ENCODE data around the gene TUT1. TPM values are rescaled to one million over a fixed set of nuclear protein-coding genes. Genes with fewer than 3 reads are reported as not detected.

TUT1 gene
- polyA plus RNA-seq, 1 experiment, result 9.9 TPM

DNA sequence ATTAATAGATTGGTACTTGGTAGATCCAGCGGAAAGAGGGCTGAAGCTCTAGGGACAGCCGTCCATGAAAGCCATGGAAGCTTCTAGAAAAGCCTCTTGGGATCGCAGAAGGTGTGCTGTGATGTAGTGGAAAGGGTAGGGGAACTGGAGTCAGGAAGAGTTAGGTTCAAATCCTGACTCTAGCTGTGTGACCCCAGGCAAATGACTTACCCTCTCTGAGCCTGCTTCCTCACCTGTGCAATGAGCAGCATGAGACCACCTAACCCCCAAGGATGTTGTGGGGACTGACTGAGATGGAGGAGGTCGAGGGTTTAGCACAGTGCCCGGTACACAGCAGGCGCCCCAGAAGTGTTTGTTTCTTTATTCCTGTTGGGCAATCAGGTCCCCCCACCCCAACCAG lies 19.1 kb upstream of the TUT1 start:
- H3K27me3 ChIP-seq (ENCODE audit: control insufficient read depth, insufficient read depth, low read length), result no peaks in the 10 kb centered on the region
- CTCF ChIA-PET, result interaction anchor here (1.8 to 3.4 kb wide), 3 partner anchors 11 to 16 kb away, joined by 8 to 26 read pairs (median 14); partner anchors contain the start of gene B3GAT3
- H3K4me3 ChIP-seq (ENCODE audit: low read depth, low read length), result no peak overlapping the region
- TF ChIP-seq, protein P1, sequence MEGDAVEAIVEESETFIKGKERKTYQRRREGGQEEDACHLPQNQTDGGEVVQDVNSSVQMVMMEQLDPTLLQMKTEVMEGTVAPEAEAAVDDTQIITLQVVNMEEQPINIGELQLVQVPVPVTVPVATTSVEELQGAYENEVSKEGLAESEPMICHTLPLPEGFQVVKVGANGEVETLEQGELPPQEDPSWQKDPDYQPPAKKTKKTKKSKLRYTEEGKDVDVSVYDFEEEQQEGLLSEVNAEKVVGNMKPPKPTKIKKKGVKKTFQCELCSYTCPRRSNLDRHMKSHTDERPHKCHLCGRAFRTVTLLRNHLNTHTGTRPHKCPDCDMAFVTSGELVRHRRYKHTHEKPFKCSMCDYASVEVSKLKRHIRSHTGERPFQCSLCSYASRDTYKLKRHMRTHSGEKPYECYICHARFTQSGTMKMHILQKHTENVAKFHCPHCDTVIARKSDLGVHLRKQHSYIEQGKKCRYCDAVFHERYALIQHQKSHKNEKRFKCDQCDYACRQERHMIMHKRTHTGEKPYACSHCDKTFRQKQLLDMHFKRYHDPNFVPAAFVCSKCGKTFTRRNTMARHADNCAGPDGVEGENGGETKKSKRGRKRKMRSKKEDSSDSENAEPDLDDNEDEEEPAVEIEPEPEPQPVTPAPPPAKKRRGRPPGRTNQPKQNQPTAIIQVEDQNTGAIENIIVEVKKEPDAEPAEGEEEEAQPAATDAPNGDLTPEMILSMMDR (IDR thresholded peaks at IDR 0.05; ENCODE audit: insufficient read depth, low read depth, low read length), result no peak
- POLR2A ChIA-PET, result no interaction called here
- peaks cover 17% of the 10 kb centered on the region for H3K36me3 ChIP-seq (ENCODE audit: control insufficient read depth, insufficient read depth, low read length)
- DNase-seq (ENCODE audit: low read depth), result no peak

DNA sequence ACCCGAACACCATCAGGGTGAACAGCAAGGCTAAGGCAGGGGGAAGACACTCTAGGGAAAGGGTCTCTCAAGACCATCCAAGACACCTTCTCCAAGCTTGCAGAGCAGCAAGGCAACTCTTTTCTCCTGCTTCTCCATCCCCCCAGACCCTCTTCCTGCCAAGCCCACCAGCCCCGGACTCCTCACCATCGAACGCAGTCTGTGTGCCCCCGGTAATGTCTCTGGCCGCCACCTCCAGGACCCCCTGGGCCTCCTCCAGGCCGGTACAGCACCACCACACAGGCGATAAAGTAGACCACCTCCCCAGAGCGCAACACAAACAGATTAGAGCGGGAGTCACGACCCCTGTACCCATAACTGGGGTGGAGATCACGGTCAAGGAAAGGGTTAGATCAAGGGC lies 17.5 kb upstream of the TUT1 start:
- peaks cover 17% of the 10 kb centered on the region for H3K36me3 ChIP-seq (ENCODE audit: control insufficient read depth, insufficient read depth, low read length)
- DNase-seq (ENCODE audit: low read depth), result no peak
- TF ChIP-seq, protein P1 (IDR thresholded peaks at IDR 0.05; ENCODE audit: insufficient read depth, low read depth, low read length), result no peak
- no peak overlapping the region for H3K4me3 ChIP-seq (ENCODE audit: low read depth, low read length)
- CTCF ChIA-PET, result interaction anchor here (1.1 to 1.5 kb wide), 3 partner anchors 12 to 229 kb away, joined by 3 read pairs; no protein-coding TSS in a partner anchor
- no peaks in the 10 kb centered on the region for H3K27me3 ChIP-seq (ENCODE audit: control insufficient read depth, insufficient read depth, low read length)
- POLR2A ChIA-PET, result no interaction called here

DNA sequence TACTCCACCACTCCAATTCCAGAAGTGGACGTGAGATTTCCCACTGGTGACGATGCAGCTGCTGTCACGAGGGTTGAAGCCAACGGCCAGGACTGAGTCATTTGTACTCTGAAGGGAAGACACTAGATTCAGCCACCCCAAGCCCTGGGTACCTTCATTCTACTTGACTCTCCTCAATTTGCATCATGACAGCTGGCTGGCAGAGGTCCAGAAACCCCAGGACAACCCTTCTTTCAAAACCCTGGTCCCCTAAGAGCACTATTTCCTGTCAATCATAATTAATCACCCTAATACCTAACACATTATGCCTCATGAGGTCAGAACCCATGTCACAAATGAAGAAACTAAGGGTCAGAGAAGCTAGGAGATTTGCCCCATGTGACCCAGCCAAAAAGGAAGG lies 16.4 kb upstream of the TUT1 start:
- Histone ChIP-seq H3K27me3 (ENCODE audit: control insufficient read depth, insufficient read depth, low read length) (no peaks in the 10 kb centered on the region), H3K36me3 (ENCODE audit: control insufficient read depth, insufficient read depth, low read length) (peaks cover 17% of the 10 kb centered on the region), H3K4me3 (ENCODE audit: low read depth, low read length) (no peak overlapping the region)
- TF ChIP-seq, protein P1 (IDR thresholded peaks at IDR 0.05; ENCODE audit: insufficient read depth, low read depth, low read length), result no peak
- ChIA-PET POLR2A (no interaction called here), CTCF (interaction anchor here (1.2 to 1.5 kb wide), 2 partner anchors 11 to 13 kb away, joined by 3 read pairs; no protein-coding TSS in a partner anchor)
- DNase-seq (ENCODE audit: low read depth), result no peak

DNA sequence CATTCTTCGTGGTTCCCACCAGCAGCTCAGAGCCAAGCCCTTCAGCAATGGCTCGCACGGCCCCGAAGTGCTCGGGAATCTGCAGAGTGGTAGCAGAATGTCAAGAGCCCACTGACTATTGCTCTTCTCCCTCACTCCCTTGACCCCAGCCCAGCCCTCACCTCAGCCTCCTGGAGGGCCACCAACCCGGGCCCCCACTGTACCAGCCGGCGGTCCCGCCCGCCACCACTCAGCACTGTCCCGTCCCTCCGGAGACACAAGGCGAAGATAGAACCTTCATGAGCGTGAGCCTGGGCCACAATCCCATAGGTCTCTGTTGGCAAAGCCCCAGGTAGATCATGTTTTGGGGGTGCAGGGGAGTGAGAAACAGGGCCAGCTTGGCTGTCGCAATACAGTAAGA lies 14.6 kb upstream of the TUT1 start:
- no peak for DNase-seq (ENCODE audit: low read depth)
- Histone ChIP-seq H3K27me3 (ENCODE audit: control insufficient read depth, insufficient read depth, low read length) (no peaks in the 10 kb centered on the region), H3K4me3 (ENCODE audit: low read depth, low read length) (no peak overlapping the region), H3K36me3 (ENCODE audit: control insufficient read depth, insufficient read depth, low read length) (peaks cover 17% of the 10 kb centered on the region)
- TF ChIP-seq, protein P1 (IDR thresholded peaks at IDR 0.05; ENCODE audit: insufficient read depth, low read depth, low read length), result no peak
- CTCF ChIA-PET, result no interaction called here
- POLR2A ChIA-PET, result no interaction called here

DNA sequence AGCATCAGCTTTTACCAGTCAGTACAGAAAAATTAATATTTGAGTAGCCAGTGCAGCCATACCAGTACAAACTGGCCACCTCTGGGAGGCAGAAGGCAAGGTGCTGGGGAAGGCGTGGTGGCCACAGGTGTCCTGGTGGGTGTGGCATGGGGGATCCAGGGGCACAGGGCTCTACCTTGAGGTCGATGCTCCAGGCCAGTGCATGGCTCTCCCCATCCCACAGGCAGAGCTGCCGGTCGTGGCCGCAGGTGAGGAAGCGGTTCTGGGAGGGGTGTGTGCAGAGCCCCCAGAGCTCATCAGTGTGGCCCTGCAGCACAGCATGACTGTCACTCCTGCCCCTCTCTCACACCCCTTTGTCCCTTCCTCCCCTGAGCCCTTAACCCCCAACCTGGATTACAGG lies 14.1 kb upstream of the TUT1 start:
- POLR2A ChIA-PET, result no interaction called here
- peaks cover 14% of the 10 kb centered on the region for H3K36me3 ChIP-seq (ENCODE audit: control insufficient read depth, insufficient read depth, low read length)
- no peak overlapping the region for H3K4me3 ChIP-seq (ENCODE audit: low read depth, low read length)
- CTCF ChIA-PET, result no interaction called here
- DNase-seq (ENCODE audit: low read depth), result no peak
- TF ChIP-seq, protein P1 (IDR thresholded peaks at IDR 0.05; ENCODE audit: insufficient read depth, low read depth, low read length), result no peak
- H3K27me3 ChIP-seq (ENCODE audit: control insufficient read depth, insufficient read depth, low read length), result no peaks in the 10 kb centered on the region
